T-helper 9 cell (primary cell): ENCODE results near the gene EXOC3L2.

Source experiments
- DNase-seq: peaks from one replicate; pipeline ENCODE4 v3.0.0-alpha.2; 2020

The EXOC3L2 gene

DNA sequence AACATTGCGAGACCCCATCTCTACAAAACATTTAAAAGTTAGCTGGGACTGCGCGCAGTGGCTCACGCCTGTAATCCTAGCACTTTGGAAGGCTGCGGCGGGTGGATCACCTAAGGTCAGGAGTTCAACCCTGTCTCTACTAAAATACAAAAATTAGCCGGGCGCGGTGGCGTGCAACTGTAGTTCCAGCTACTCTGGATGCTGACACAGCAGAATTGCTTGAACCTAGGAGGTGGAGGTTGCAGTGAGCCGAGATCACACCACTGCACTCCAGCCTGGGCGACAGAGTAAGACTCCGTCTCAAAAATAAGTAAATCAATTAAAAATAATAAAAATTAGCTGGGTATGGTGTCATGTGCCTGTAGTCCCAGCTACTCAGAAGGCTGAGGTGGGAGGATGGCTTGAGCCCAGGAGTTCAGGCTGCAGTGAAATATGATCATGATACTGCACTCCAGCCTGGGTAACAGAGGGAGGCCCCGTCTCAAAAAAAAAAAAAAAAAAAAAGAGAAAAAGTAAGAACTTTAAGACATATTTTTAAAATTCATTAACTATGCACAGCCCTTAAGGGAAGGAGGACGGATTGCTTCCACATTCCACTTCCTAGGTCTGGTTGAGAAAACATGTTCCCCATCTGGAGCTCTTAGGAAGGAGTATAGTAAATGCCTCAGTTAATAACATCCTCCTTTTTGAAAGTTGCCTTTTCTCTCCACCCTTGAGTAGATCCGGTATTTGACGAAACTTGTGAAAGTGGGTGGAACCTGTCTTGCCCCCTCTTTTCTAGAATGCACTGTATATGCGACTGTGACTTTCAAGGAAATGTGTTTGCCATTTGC lies 26.1 kb downstream of the EXOC3L2 start:
- no peak for DNase-seq

- DNase-seq: no peak
Observed at GRCh38 chr19:45218426-45218825, 26.8 kb downstream of the EXOC3L2 start.

- DNase-seq: no peak
Observed at GRCh38 chr19:45217957-45218334, 27.3 kb downstream of the EXOC3L2 start.

DNA sequence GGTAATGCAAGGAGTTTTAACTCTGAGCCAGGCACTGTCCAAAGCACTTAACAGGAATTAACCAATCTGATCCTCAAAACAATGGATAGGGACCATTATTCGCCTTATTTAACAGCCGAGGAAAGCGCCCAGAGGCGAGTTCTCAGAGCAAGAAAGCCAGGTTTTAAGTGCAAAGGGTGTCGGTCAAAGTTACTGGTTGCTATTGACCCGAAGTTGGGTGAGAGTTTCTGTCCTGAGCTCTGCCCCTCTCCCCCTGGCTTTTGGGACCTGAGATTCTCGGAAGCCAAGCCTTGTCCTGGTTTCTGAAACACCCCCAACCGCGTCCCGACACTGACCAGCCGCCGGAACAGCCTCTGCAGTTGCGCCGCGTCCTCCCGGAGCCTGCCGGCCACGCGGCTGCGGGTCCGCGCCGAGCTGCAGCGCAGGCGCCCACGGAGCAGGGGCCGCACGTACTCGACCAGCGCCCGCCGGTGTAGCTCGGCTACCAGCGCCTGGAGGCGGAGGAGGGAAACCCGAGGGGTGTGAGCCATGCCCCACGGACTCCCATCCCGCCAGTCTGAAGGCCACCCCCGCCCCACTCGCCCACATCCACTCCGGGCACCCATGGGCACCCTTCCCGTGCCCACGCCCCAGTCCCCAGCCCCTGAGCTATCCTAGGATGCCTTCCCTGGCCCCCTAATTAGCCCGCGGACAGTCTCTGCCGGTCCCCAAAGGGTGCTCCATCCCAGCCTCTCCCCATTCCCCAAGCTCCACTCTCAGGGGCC lies 27.8 kb downstream of the EXOC3L2 start:
- no peak for DNase-seq

DNA sequence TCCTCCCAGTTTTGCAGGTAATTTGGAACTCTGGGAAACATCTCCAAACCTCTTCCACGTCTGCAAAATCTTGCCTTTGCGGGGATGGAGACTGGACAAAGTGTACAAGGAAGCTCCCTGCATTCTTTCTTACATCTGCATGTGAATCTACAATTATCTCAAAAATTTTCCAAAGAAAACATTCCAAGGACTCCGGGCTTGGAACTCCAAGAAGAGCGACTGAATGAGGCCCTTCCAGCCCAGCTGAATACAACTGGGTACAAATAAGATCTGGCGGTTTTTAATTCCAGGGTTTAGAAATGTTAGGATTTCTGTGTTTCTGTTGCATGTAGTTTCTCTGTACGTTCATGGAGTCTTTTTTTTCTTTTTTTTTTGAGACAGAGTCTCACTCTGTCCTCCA lies 28.5 kb downstream of the EXOC3L2 start:
- no peak for DNase-seq

DNA sequence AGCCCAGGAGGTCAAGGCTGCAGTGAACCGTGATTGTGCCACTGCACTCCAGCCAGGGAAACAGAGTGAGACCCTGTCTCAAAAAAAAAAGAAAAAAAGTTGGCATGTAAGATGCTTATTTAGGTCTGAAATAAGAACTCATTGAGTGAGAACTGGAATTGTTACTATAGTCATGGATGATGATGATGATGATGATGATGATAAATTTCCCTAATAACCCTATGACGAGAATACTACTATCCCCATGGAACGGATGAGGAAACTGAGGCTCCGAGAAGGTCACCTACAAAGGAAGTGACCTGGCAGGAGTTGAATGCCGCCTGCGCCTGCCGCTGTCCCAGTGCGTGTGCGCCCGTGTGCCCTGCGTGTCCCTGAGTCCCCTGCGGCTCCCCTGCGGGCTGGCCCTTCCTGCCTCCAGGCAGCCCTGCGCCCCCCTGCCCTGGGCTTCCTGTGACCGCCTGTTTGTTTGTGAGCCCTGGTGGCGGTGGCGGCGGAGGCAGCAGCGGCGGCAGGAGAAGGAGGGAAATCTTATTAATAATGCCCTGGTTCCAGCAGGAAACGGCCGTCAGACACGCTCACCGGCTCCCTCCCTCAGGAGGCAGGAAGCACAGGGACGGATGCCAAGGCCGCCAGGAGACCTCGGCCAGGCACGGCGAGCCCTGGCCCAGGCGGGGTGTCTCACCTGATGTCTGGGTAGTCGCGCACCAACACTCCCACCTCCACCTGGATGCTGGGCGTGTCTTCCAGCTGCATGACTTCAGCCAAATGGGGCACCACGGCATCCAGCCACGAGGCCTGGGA lies 29.6 kb downstream of the EXOC3L2 start:
- no peak for DNase-seq

- DNase-seq: no peak
Observed at GRCh38 chr19:45213031-45213430, 32.2 kb downstream of the EXOC3L2 start.

GRCh38 chr19:45211751-45212381 lies 33.3 kb downstream of the EXOC3L2 start:
- DNase-seq: no peak

- no peak for DNase-seq
Observed at GRCh38 chr19:45206328-45206727, 38.9 kb downstream of the EXOC3L2 start.

- no peak for DNase-seq
Observed at GRCh38 chr19:45205810-45206209, 39.4 kb downstream of the EXOC3L2 start.

GRCh38 chr19:45202637-45203036 lies 42.6 kb downstream of the EXOC3L2 start:
- DNase-seq: no peak

DNA sequence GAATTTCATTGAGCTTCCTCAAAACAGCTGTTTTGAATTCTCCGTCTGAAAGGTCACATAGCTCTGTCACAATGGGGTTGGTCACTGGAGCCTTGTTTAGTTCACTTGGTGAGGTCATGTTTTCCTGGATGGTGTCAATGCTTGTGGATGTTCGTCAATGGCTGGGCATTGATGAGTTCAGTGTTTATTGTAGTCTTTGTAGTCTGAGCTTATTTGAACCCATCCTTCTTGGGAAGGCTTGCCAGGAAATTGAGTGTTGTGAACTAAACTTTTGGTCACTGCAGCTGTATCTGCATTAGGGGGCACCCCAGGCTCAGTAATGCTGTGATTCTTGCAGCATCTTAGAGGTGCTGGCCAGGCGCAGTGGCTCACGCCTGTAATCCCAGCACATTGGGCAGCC lies 44.6 kb downstream of the EXOC3L2 start:
- DNase-seq: no peak

GRCh38 chr19:45195764-45196163 lies 49.4 kb downstream of the EXOC3L2 start:
- no peak for DNase-seq

DNA sequence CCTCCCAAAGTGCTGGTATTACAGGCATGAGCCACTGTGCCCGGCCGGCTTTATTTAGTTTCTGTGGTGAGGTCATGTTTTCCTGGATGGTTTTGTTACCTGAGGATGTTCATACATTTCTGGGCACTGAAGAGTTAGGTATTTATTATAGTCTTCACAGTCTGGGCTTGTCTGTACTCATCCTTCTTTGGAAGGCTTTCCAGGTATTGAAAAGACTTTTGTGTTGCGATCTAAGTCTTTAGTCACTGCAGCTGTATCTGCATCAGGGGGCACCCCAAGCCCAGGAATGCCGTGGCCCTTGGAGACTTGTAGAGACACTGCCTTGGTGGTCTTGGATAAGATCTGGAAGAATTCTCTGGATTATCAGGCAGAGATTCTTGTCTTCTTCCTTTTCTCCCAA lies 53.8 kb downstream of the EXOC3L2 start:
- DNase-seq: no peak

DNA sequence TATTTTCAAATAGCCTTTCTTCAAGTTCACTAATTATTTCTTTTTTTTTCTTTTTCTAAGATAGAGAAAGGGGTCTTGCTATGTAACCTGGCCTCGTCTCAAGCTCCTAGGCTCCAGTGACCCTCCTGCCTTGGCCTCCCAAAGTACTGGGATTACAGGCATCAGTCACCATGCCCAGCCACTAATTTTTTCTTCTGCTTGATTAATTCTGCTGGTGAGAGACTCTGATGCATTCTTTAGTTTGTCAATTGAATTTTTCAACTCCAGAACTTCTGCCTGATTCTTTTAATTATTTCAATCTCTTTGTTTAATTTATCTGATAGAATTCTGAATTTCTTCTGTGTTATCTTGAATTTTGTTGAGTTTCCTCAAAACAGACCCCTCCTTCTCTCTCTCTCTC lies 55.2 kb downstream of the EXOC3L2 start:
- no peak for DNase-seq

DNA sequence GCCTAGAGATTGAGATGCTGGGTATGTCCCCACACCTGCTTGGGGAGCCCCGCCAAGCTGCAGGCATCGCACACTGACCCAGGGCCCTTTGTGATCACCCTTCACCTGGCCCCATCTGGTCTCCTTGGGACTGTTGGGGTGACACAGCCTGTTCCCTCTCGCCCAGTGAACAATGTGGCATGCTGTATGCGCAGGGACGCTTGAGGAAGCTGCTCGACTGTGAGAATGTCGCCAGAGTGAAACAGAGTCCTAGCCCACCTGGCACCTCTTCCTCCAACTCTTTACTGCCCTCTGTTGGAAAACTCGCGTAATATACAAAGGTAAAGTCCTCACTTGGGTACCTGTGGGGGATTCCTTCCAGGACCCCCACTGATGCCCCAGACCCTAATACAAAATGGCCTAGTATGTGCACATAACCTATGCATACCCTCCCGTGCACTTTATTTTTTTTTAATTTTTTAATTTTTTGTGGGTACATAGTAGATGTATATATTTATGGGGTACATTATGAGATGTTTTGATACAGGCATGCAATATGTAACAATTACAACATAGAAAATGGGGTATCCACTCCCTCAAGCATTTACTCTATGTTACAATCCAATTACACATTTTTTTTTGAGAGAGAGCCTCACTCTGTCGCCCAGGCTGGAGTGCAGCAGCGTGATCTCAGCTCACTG lies 57.6 kb downstream of the EXOC3L2 start:
- DNase-seq: no peak

GRCh38 chr19:45186509-45187334 lies 58.5 kb downstream of the EXOC3L2 start:
- DNase-seq: no peak

DNA sequence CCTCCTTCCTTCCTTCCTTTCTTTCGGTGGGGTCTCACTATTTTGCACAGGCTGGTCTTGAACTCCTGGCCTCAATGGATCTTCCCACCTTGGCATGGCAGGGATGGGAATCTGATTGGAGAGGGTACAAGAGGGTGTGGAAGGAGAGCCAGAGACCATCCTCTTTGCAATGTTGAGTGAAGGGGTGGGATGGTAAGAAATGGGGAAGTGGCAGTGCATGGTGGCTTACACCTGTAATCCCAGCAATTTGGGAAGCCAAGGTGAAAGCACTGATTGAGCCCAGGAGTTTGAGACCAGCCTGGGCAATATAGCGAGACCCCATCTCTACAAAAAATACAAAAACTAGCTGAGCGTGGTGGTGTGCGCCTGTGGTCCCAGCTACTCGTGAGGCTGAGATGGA lies 61.1 kb downstream of the EXOC3L2 start:
- no peak for DNase-seq

DNA sequence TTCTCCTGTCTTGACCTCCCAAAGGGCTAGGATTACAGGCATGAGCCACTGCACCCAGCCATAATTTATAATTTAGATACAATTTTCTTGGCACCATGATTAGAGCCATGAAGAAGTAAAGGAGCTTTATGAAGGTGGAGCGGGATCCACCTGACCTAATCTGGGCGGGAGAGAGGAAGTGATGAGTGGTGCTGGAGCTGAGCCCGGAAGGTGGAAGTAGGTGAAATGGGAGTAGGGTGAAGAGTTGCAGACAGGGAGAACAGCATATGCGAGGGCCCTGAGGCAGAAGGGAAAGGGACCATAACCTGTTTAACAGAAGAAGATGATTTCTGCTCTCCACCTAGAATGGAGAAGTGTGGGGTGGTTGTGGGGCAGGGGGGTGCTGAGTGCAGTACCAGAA lies 62.4 kb downstream of the EXOC3L2 start:
- DNase-seq: no peak

- no peak for DNase-seq
Observed at GRCh38 chr19:45180936-45181335, 64.3 kb downstream of the EXOC3L2 start.

DNA sequence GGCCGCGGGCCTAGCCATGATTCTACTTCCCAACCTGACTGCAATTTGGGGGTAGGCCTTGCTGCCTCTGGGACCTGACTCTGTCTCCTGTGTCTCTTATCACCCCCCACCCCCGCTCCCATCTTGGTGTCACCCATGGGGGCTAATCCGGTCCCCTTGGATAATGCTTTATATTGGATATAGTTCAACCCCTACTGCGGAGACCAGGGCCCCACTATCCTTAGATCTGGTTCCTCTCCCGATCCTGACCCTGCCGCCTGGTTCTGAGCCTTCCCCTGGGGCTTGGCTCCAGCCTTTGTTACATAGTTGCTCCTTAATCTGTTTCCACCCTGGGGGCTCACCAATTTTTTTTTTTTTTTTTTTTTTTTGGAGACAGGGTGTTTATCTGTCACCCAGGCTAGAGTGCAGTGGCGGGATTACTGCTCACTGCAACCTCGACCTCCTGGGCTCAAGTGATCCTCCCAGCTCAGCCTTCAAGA lies 65.3 kb downstream of the EXOC3L2 start:
- DNase-seq: no peak
